Measurements from ENCODE around the gene GRM7. TPM values are rescaled to one million over a fixed set of nuclear protein-coding genes. Genes with fewer than 3 reads are reported as not detected.

The GRM7 gene
- total RNA-seq, 1 experiment from 2014 or later: not detected

GRCh38 chr3:7620401-7620800 lies 759.5 kb downstream of the GRM7 start:
- TF ChIP-seq CTCF (conservative IDR thresholded peaks at IDR 0.05; ENCODE audit: low read depth, low read length): no peak
- no peak for TF ChIP-seq EZH2 (IDR thresholded peaks at IDR 0.05; ENCODE audit: borderline replicate concordance, low read depth, low read length, poor library complexity, severe bottlenecking)
- no peak overlapping the region for H3K4me3 ChIP-seq (ENCODE audit: low read depth, low read length, poor library complexity, severe bottlenecking)
- no peak overlapping the region for H3K27ac ChIP-seq (ENCODE audit: low read depth, low read length, poor library complexity, severe bottlenecking)
- POLR2A ChIA-PET (ENCODE audit: low non-redundant PET): no interaction called here
- CTCF ChIA-PET: no interaction called here
- no peaks in the 10 kb centered on the region for H3K36me3 ChIP-seq (ENCODE audit: insufficient read depth, low read length, poor library complexity, severe bottlenecking)
- H3K4me1 ChIP-seq (ENCODE audit: insufficient read depth, low read length, poor library complexity, severe bottlenecking): no peaks in the 10 kb centered on the region
- DNase-seq (ENCODE audit: low spot score): no peak
- H3K9me3 ChIP-seq (ENCODE audit: low read depth, low read length, poor library complexity, severe bottlenecking): no peaks in the 10 kb centered on the region
- BruUV-seq (replicated peaks): no TSS peak
- H3K27me3 ChIP-seq (replicated peaks; ENCODE audit: insufficient read depth, low read depth, low read length, poor library complexity): no peaks in the 10 kb centered on the region
- intact Hi-C loops (cut with micrococcal nuclease; ENCODE audit: unreplicated experiment): no loop called here

- no TSS peak for BruUV-seq (replicated peaks)
- H3K27me3 ChIP-seq (replicated peaks; ENCODE audit: insufficient read depth, low read depth, low read length, poor library complexity): no peaks in the 10 kb centered on the region
- no peak for DNase-seq (ENCODE audit: low spot score)
- CTCF ChIA-PET: no interaction called here
- TF ChIP-seq CTCF (conservative IDR thresholded peaks at IDR 0.05; ENCODE audit: low read depth, low read length): no peak
- TF ChIP-seq EZH2 (IDR thresholded peaks at IDR 0.05; ENCODE audit: borderline replicate concordance, low read depth, low read length, poor library complexity, severe bottlenecking): no peak
- no peaks in the 10 kb centered on the region for H3K9me3 ChIP-seq (ENCODE audit: low read depth, low read length, poor library complexity, severe bottlenecking)
- POLR2A ChIA-PET (ENCODE audit: low non-redundant PET): no interaction called here
- H3K27ac ChIP-seq (ENCODE audit: low read depth, low read length, poor library complexity, severe bottlenecking): no peak overlapping the region
- no peaks in the 10 kb centered on the region for H3K4me1 ChIP-seq (ENCODE audit: insufficient read depth, low read length, poor library complexity, severe bottlenecking)
- no peak overlapping the region for H3K4me3 ChIP-seq (ENCODE audit: low read depth, low read length, poor library complexity, severe bottlenecking)
- intact Hi-C loops (cut with micrococcal nuclease; ENCODE audit: unreplicated experiment): no loop called here
- no peaks in the 10 kb centered on the region for H3K36me3 ChIP-seq (ENCODE audit: insufficient read depth, low read length, poor library complexity, severe bottlenecking)
These were observed 760.2 kb downstream of the GRM7 start for GRCh38 chr3:7621046-7621630.

GRCh38 chr3:7621651-7622050 lies 760.7 kb downstream of the GRM7 start:
- no peaks in the 10 kb centered on the region for H3K27me3 ChIP-seq (replicated peaks; ENCODE audit: insufficient read depth, low read depth, low read length, poor library complexity)
- no TSS peak for BruUV-seq (replicated peaks)
- intact Hi-C loops (cut with micrococcal nuclease; ENCODE audit: unreplicated experiment): no loop called here

More at GRCh38 chr3:7621651-7622050, 760.7 kb downstream of the GRM7 start:
- POLR2A ChIA-PET (ENCODE audit: low non-redundant PET): no interaction called here
- Histone ChIP-seq H3K27ac (ENCODE audit: low read depth, low read length, poor library complexity, severe bottlenecking) (no peak overlapping the region), H3K4me1 (ENCODE audit: insufficient read depth, low read length, poor library complexity, severe bottlenecking) (no peaks in the 10 kb centered on the region), H3K9me3 (ENCODE audit: low read depth, low read length, poor library complexity, severe bottlenecking) (no peaks in the 10 kb centered on the region), H3K36me3 (ENCODE audit: insufficient read depth, low read length, poor library complexity, severe bottlenecking) (no peaks in the 10 kb centered on the region), H3K4me3 (ENCODE audit: low read depth, low read length, poor library complexity, severe bottlenecking) (no peak overlapping the region)
- TF ChIP-seq CTCF (conservative IDR thresholded peaks at IDR 0.05; ENCODE audit: low read depth, low read length) (no peak), EZH2 (IDR thresholded peaks at IDR 0.05; ENCODE audit: borderline replicate concordance, low read depth, low read length, poor library complexity, severe bottlenecking) (no peak)
- CTCF ChIA-PET: no interaction called here
- no peak for DNase-seq (ENCODE audit: low spot score)

Measured in A673 (cell line).